Stimulated activated naive CD8-positive, alpha-beta T cell treated with anti-CD3 and anti-CD28 coated beads, Interleukin-15, amount 100 ng/mL, for 72 hours (primary cell): Measurements from ENCODE around the gene ANGPTL5.
"Not testable (repeated sequence)": the region's sequence is repeated elsewhere in the genome, so short reads cannot be mapped to it uniquely, and the experiment has no call there.

Source experiments
- ATAC-seq: fragments of 150-1000 bp; cut with Tn5 transposase; 2 replicates; pipeline ENCODE4 v1.10.0; 2021; ENCODE audit warnings: mild to moderate bottlenecking, moderate library complexity
- DNase-seq, 2 donors: peaks; one replicate each; pipeline ENCODE4 v3.0.0; 2021 to 2022
- H3K27ac Mint-ChIP-seq, 2 donors: one replicate each; pipeline ENCODE4 v1.8.0; 2022; ENCODE audit warnings: mild to moderate bottlenecking in 2 of 2, mixed read lengths in 2 of 2, moderate library complexity in 2 of 2
- H3K27me3 Mint-ChIP-seq: one replicate; pipeline ENCODE4 v1.8.0; 2022; ENCODE audit warnings: mixed read lengths
- H3K4me1 Mint-ChIP-seq: one replicate; pipeline ENCODE4 v1.8.0; 2022; ENCODE audit warnings: mild to moderate bottlenecking, mixed read lengths
- H3K4me3 Mint-ChIP-seq, 2 donors: one replicate each; pipeline ENCODE4 v1.8.0; 2022; ENCODE audit warnings: mild to moderate bottlenecking in 2 of 2, mixed read lengths in 2 of 2, moderate library complexity in 1 of 2
- H3K9me3 Mint-ChIP-seq, 2 donors: one replicate each; pipeline ENCODE4 v1.8.0; 2022; ENCODE audit warnings: mixed read lengths in 2 of 2

Gene ANGPTL5

GRCh38 chr11:101862391-101863233 is 53.7 kb downstream of the ANGPTL5 start:
- no peak for DNase-seq
- H3K27me3 Mint-ChIP-seq, result no peaks in the 10 kb centered on the region
- H3K27ac Mint-ChIP-seq, result no peak overlapping the region
- no peak overlapping the region for H3K4me3 Mint-ChIP-seq
- peaks cover 0 to 5% of the 10 kb centered on the region in 2 donors for H3K9me3 Mint-ChIP-seq
- no peaks in the 10 kb centered on the region for H3K4me1 Mint-ChIP-seq
- ATAC-seq, result no peak

GRCh38 chr11:101860696-101861427 is 55.5 kb downstream of the ANGPTL5 start:
- no peak overlapping the region for H3K4me3 Mint-ChIP-seq
- ATAC-seq (peak; percentile 84), DNase-seq (peak; percentile 7 to 14)
- H3K9me3 Mint-ChIP-seq, result peaks cover 0 to 5% of the 10 kb centered on the region in 2 donors
- H3K4me1 Mint-ChIP-seq, result no peaks in the 10 kb centered on the region
- H3K27me3 Mint-ChIP-seq, result no peaks in the 10 kb centered on the region
- H3K27ac Mint-ChIP-seq, result no peak overlapping the region

DNA sequence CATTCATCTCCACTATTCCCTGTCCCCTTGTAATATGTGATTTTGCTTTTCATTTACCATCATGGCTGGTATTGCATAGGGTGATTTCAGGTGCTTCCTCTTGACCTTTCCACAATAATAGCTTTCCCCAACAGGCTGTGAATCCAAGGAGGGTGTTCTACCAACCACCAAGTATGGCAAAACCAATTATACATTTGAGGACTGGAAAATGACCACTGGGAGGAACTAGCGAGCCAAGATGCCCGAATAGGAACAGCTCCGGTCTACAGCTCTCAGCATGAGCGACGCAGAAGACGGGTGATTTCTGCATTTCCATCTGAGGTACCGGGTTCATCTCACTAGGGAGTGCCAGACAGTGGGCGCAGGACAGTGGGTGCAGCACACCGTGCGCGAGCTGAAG is 64.1 kb downstream of the ANGPTL5 start:
- not testable (repeated sequence) for H3K9me3 Mint-ChIP-seq, ATAC-seq, H3K4me3 Mint-ChIP-seq, H3K27me3 Mint-ChIP-seq, H3K27ac Mint-ChIP-seq, DNase-seq, H3K4me1 Mint-ChIP-seq

GRCh38 chr11:101848262-101848661 is 68.1 kb downstream of the ANGPTL5 start:
- DNase-seq, result no peak
- Mint-ChIP-seq H3K9me3 (no peaks in the 10 kb centered on the region), H3K4me1 (no peaks in the 10 kb centered on the region), H3K27me3 (no peaks in the 10 kb centered on the region), H3K27ac (no peak overlapping the region), H3K4me3 (no peak overlapping the region)
- no peak for ATAC-seq

- H3K27ac Mint-ChIP-seq, result no peak overlapping the region
- H3K27me3 Mint-ChIP-seq, result no peaks in the 10 kb centered on the region
- no peak overlapping the region for H3K4me3 Mint-ChIP-seq
- DNase-seq (no peak), ATAC-seq (no peak)
- H3K9me3 Mint-ChIP-seq, result no peaks in the 10 kb centered on the region
- H3K4me1 Mint-ChIP-seq, result no peaks in the 10 kb centered on the region
Observed at GRCh38 chr11:101844608-101845007, 71.7 kb downstream of the ANGPTL5 start.

GRCh38 chr11:101840704-101841103 is 75.6 kb downstream of the ANGPTL5 start:
- Mint-ChIP-seq H3K4me3 (no peak overlapping the region), H3K27ac (no peak overlapping the region), H3K27me3 (no peaks in the 10 kb centered on the region), H3K4me1 (no peaks in the 10 kb centered on the region), H3K9me3 (no peaks in the 10 kb centered on the region)
- ATAC-seq, result no peak
- no peak for DNase-seq
